HCT116 (cell line): ENCODE measurements around the gene ZNF577.

Experiments
- EZH2phosphoT487 ChIP-seq: fragments of 200-600 bp; IDR thresholded peaks from 2 replicates; pipeline ENCODE4 v1.6.1; 2018; ENCODE audit warnings: antibody characterized with exemption, borderline replicate concordance
- POLR2A ChIP-seq: IDR thresholded peaks from 2 replicates; pipeline ENCODE4 v1.7.0; 2011; ENCODE audit warnings: borderline replicate concordance; ENCODE audit not compliant: insufficient read depth, insufficient read length; ENCODE audit errors: extremely low read depth
- POLR2AphosphoS5 ChIP-seq: IDR thresholded peaks from 2 replicates; pipeline ENCODE4 v1.6.1; 2011; ENCODE audit warnings: mild to moderate bottlenecking, low read depth, low read length, moderate library complexity
- ZNF274 ChIP-seq: fragments of 200-500 bp; sonication (Bioruptor generic); IDR thresholded peaks from 2 replicates; pipeline ENCODE4 v1.6.1; 2014; ENCODE audit warnings: mild to moderate bottlenecking, low read depth, low read length, inconsistent platforms
- TF ChIP-seq, protein P1 (sequence below): IDR thresholded peaks from 2 replicates; pipeline ENCODE4 v1.6.1; 2012; ENCODE audit warnings: low read depth
- TF ChIP-seq, protein P2 (sequence below), 3 experiments: fragments of 200-600 bp in 1 of 3; sonication (generic) in 1 of 3; IDR thresholded peaks in 2 of 3; conservative IDR thresholded peaks in 1 of 3; 2 replicates each; pipeline ENCODE4 v1.5.1; 2012 to 2017; ENCODE audit warnings: low read depth in 2 of 3, low read length in 2 of 3, antibody characterized with exemption in 1 of 3, borderline replicate concordance in 1 of 3, control low read depth in 1 of 3, mild to moderate bottlenecking in 1 of 3, mixed read lengths in 1 of 3, mixed run types in 1 of 3, moderate library complexity in 1 of 3; ENCODE audit not compliant: insufficient read depth in 1 of 3

DNA sequence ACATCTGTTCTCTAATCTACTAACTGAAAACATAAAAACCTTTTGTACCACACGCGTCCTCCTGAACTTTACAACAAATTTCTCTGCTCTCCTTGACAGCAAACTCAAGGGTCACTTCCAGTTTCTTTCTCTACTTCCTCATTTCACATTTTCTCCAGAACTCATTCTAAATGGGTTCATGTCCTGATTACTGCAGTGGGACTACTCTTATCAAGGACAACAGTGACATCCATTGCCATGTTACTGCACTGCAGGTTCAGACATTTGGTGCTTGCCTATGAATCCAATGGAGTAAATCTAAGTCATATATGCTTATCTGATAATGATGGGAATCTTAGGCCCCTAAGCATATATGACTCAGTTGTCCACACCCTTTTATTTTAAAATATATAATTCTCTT, 57.5 kb downstream of the ZNF577 start:
- TF ChIP-seq, protein P1, sequence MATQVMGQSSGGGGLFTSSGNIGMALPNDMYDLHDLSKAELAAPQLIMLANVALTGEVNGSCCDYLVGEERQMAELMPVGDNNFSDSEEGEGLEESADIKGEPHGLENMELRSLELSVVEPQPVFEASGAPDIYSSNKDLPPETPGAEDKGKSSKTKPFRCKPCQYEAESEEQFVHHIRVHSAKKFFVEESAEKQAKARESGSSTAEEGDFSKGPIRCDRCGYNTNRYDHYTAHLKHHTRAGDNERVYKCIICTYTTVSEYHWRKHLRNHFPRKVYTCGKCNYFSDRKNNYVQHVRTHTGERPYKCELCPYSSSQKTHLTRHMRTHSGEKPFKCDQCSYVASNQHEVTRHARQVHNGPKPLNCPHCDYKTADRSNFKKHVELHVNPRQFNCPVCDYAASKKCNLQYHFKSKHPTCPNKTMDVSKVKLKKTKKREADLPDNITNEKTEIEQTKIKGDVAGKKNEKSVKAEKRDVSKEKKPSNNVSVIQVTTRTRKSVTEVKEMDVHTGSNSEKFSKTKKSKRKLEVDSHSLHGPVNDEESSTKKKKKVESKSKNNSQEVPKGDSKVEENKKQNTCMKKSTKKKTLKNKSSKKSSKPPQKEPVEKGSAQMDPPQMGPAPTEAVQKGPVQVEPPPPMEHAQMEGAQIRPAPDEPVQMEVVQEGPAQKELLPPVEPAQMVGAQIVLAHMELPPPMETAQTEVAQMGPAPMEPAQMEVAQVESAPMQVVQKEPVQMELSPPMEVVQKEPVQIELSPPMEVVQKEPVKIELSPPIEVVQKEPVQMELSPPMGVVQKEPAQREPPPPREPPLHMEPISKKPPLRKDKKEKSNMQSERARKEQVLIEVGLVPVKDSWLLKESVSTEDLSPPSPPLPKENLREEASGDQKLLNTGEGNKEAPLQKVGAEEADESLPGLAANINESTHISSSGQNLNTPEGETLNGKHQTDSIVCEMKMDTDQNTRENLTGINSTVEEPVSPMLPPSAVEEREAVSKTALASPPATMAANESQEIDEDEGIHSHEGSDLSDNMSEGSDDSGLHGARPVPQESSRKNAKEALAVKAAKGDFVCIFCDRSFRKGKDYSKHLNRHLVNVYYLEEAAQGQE = no peak
- no peak for TF ChIP-seq POLR2A
- TF ChIP-seq ZNF274 = no peak
- TF ChIP-seq, protein P2, sequence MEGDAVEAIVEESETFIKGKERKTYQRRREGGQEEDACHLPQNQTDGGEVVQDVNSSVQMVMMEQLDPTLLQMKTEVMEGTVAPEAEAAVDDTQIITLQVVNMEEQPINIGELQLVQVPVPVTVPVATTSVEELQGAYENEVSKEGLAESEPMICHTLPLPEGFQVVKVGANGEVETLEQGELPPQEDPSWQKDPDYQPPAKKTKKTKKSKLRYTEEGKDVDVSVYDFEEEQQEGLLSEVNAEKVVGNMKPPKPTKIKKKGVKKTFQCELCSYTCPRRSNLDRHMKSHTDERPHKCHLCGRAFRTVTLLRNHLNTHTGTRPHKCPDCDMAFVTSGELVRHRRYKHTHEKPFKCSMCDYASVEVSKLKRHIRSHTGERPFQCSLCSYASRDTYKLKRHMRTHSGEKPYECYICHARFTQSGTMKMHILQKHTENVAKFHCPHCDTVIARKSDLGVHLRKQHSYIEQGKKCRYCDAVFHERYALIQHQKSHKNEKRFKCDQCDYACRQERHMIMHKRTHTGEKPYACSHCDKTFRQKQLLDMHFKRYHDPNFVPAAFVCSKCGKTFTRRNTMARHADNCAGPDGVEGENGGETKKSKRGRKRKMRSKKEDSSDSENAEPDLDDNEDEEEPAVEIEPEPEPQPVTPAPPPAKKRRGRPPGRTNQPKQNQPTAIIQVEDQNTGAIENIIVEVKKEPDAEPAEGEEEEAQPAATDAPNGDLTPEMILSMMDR (IDR thresholded peaks at IDR 0.05 in 2 of 3, conservative IDR thresholded peaks at IDR 0.05 in 1 of 3; ENCODE audit: borderline replicate concordance in 1 of 3, insufficient read depth in 1 of 3, low read depth in 2 of 3, low read length in 2 of 3) = no peak
- no peak for TF ChIP-seq EZH2phosphoT487
- no peak for TF ChIP-seq POLR2AphosphoS5
